HEK293T (cell line): ENCODE data around the gene HTR1A.

Experiments
- CTCF ChIA-PET: fragments of 350-600 bp; formaldehyde crosslinking; extraction: SDS; loops from one replicate; lab custom pipeline; 2021; ENCODE audit warnings: antibody characterized with exemption, inconsistent platforms; lab: Yijun Ruan, JAX
- POLR2A ChIA-PET: fragments of 350-600 bp; formaldehyde crosslinking; extraction: SDS; loops from one replicate; lab custom pipeline; 2020; ENCODE audit warnings: antibody characterized with exemption, inconsistent platforms; lab: Yijun Ruan, JAX
- DNase-seq: peaks from one replicate; pipeline ENCODE4 v3.0.0; 2012; ENCODE audit warnings: mixed read lengths; ENCODE audit errors: extremely low spot score
- ARNT ChIP-seq: fragments of 450-650 bp; IDR thresholded peaks from 2 replicates; pipeline ENCODE4 v1.6.1; 2017; ENCODE audit warnings: mild to moderate bottlenecking
- BHLHE40 ChIP-seq: fragments of 450-650 bp; IDR thresholded peaks from 2 replicates; pipeline ENCODE4 v1.6.1; 2016; ENCODE audit warnings: mild to moderate bottlenecking, moderate library complexity, borderline replicate concordance
- CTBP1 ChIP-seq: fragments of 450-650 bp; IDR thresholded peaks from 2 replicates; pipeline ENCODE4 v1.6.1; 2016; ENCODE audit warnings: borderline replicate concordance
- ELF4 ChIP-seq: fragments of 450-650 bp; IDR thresholded peaks from 2 replicates; pipeline ENCODE4 v1.6.1; 2017; ENCODE audit warnings: antibody characterized with exemption
- FOXA1 ChIP-seq: fragments of 450-650 bp; IDR thresholded peaks from 2 replicates; pipeline ENCODE4 v1.6.1; 2016; ENCODE audit warnings: mild to moderate bottlenecking
- FOXK2 ChIP-seq: fragments of 450-650 bp; IDR thresholded peaks from 2 replicates; pipeline ENCODE4 v1.6.1; 2016; ENCODE audit warnings: mild to moderate bottlenecking
- FOXM1 ChIP-seq: fragments of 450-650 bp; IDR thresholded peaks from 2 replicates; pipeline ENCODE4 v1.6.1; 2017; ENCODE audit warnings: mild to moderate bottlenecking, borderline replicate concordance
- HDGF ChIP-seq: fragments of 450-650 bp; IDR thresholded peaks from 2 replicates; pipeline ENCODE4 v1.6.1; 2017; ENCODE audit warnings: antibody characterized with exemption, borderline replicate concordance
- L3MBTL2 ChIP-seq: fragments of 450-650 bp; conservative IDR thresholded peaks from 2 replicates; pipeline ENCODE4 v1.6.1; 2016; ENCODE audit warnings: mild to moderate bottlenecking
- LEF1 ChIP-seq: fragments of 450-650 bp; IDR thresholded peaks from 2 replicates; pipeline ENCODE4 v1.6.1; 2017; ENCODE audit warnings: mild to moderate bottlenecking, borderline replicate concordance
- NFRKB ChIP-seq: fragments of 450-650 bp; IDR thresholded peaks from 2 replicates; pipeline ENCODE4 v1.6.1; 2016; ENCODE audit warnings: mild to moderate bottlenecking, moderate library complexity
- SP1 ChIP-seq: fragments of 450-650 bp; IDR thresholded peaks from 2 replicates; pipeline ENCODE4 v1.6.1; 2017
- SUZ12 ChIP-seq: fragments of 450-650 bp; IDR thresholded peaks from 2 replicates; pipeline ENCODE4 v1.6.1; 2016; ENCODE audit warnings: mild to moderate bottlenecking
- TARDBP ChIP-seq: fragments of 450-650 bp; IDR thresholded peaks from 2 replicates; pipeline ENCODE4 v1.6.1; 2016
- ZNF384 ChIP-seq: fragments of 450-650 bp; IDR thresholded peaks from 2 replicates; pipeline ENCODE4 v1.6.1; 2016
- TF ChIP-seq, protein P1 (sequence below): fragments of 450-650 bp; IDR thresholded peaks from 2 replicates; pipeline ENCODE4 v1.6.1; 2016

HTR1A gene

DNA sequence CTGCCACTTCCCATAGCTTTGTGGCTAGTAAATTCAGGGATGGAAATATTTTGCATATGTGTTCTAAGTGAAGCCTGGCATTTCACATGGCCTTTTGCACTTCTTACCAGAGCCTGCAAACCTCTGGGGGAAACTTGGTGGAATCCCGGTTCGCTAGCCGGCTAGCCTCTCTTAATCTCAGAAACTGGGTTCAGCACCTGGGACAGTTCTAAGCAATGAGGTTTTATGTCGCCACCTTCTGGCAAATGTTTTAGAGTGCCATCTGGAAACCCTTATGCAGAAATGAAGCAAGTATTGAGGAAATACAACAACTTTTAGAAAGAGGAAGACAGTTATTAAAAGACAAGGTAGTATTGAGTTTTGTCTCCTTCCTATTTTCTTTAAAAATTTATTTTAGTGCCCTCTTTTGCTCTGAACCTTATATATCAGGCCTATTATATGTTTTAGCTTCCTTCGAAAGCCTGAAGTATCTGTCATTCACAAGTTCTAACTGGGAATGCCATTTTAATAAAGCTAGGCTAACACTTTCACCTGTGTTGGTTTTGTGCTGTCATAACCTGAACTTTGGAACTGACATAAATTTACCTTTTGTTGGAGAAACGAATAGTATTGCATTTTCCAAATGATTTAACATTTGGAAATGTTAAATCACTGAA lies 963 bp upstream of the HTR1A start:
- ChIA-PET POLR2A (no interaction called here), CTCF (no interaction called here)
- peak; percentile 48 for DNase-seq
- TF ChIP-seq CTBP1 (no peak), BHLHE40 (no peak), TARDBP (no peak), L3MBTL2 (no peak), FOXK2 (no peak)

DNA sequence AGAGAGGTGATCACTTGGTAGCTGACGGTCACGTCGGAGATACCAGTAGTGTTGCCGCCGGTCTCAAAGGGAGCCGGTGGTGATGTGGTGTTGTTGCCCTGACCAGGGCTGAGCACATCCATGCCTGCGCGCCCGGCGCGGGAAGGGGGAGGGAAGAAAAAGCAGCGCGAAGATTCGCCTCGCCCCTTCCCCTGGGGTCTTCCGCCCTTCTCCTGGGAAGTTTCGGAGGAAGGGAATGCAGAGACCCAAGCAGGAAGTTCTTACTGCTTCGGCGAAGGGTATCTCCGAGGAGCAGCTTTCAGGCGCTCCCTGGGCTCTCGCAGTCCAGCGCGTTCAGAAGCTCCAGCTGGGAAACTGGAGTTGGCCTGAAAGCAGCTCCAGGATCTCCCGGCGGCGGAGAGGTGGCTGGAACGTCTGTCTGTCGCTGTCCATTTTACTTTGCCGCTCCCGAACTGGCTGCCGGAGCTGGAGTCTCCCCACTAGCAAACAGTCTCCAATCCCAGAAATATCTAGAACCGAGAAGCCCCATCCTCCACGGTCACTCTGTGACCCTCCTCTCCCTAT lies 565 bp downstream of the HTR1A start:
- TF ChIP-seq FOXM1 (no peak), HDGF (no peak), SP1 (no peak), ARNT (no peak)
- ChIA-PET CTCF (no interaction called here), POLR2A (no interaction called here)
- DNase-seq: no peak

DNA sequence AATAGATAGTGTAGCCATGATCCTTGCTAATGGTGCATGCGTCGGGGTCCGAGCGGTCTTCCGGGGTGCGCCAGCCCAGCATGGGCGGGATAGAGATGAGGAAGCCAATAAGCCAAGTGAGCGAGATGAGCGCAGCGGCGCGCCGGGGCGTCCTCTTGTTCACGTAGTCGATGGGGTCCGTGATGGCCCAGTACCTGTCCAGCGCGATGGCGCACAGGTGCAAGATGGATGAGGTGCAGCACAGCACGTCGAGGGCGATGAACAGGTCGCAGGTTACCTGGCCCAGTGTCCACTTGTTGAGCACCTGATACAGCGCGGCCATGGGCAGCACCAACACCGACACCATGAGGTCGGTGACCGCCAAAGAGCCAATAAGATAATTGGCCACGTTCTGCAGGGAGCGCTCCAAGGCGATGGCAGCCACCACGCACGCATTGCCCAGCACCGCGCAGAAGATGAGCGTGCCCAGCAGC lies 1.1 kb downstream of the HTR1A start:
- ChIA-PET POLR2A (no interaction called here), CTCF (no interaction called here)
- TF ChIP-seq FOXA1 (no peak), BHLHE40 (no peak), L3MBTL2 (no peak), NFRKB (no peak), TARDBP (no peak), SP1 (no peak), HDGF (no peak), ZNF384 (no peak), LEF1 (no peak)
- no peak for DNase-seq

DNA sequence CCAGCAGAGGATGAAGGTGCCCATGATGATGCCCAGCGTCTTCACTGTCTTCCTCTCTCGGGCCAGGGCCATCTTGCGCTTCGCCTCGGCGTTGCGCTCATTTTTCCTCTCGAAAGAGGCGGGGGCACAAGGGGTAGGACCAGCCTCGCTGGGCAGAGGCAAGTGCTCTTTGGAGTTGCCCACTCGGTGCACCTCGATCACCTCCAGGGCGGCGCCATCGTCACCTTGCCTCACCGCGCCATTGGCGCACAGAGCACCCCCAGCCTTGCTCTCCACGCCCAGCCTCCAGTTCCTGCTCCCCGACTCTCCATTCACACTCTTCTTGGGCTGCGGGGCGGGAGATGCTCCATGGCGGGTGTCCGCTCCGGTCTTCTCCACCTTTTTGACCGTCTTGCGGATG lies 1.6 kb downstream of the HTR1A start:
- ChIA-PET POLR2A (no interaction called here), CTCF (no interaction called here)
- TF ChIP-seq NFRKB (no peak), L3MBTL2 (no peak), HDGF (no peak), FOXM1 (no peak), ZNF384 (no peak), FOXK2 (no peak), SUZ12 (no peak), ARNT (no peak), CTBP1 (no peak), SP1 (no peak), TARDBP (no peak)
- TF ChIP-seq, protein P1, sequence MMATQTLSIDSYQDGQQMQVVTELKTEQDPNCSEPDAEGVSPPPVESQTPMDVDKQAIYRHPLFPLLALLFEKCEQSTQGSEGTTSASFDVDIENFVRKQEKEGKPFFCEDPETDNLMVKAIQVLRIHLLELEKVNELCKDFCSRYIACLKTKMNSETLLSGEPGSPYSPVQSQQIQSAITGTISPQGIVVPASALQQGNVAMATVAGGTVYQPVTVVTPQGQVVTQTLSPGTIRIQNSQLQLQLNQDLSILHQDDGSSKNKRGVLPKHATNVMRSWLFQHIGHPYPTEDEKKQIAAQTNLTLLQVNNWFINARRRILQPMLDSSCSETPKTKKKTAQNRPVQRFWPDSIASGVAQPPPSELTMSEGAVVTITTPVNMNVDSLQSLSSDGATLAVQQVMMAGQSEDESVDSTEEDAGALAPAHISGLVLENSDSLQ: no peak
- DNase-seq: no peak

DNA sequence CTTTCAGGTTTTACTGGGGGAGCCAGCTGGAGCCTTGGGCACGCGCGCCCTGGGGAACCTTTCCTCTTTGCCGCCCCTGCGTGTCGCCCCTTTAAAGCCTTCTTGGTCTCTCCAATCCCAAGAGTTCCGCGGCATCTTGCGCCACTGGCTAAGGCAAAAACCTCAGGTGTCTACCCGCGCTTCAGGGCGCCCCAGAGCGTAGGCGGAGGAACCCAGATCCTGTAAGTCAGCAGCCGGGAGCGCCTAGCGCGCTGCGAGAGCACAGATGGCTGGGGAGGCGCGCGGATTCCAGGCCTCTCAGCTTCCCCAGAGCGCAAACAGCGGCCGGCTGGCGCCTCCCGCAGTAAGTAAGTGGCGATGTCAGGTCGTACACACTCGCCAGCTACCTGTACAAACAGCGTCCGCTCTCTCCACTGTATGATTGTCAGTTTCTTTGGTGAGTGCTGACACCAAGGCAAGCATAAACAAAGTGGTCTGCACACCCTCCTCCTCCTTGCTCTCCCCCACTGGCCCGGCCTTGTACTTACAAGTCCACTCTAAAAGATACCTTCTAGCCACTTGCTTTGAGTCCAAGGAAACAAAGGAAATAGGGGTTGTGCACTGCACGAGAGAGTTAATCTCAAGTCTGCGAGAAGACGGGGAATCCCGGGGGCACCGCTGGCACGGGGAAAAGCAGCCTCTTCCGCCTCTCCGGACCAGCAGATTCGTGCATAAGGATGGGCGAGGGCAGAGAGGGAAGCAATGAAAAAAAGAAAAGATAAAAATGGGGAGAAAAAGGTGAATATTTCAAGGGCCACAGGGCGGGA lies 2.9 kb downstream of the HTR1A start:
- ChIA-PET CTCF (no interaction called here), POLR2A (no interaction called here)
- TF ChIP-seq LEF1 (no peak), NFRKB (no peak), ELF4 (no peak), FOXA1 (no peak), FOXK2 (no peak), SP1 (no peak), TARDBP (no peak), ZNF384 (no peak), FOXM1 (no peak), SUZ12 (no peak)
- TF ChIP-seq, protein P1: no peak
- DNase-seq: no peak

DNA sequence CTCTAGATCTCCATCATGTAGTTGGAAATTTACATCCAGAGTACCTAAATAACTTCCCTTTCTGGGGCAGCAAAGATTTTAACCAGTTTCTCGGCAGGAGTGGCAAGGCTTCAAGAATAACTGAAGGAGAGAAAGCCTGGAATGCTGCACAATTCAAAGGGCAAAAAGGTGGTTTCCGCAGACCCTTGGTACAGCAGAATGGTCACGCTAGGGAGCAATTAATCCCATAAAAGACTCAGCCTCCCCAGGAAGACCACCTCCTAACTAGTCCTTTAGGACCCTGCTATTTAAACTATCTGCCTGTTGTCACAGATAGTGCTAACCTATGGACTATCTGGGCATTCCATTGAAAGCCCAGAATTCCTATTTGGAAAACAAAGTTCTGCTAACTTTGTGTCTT lies 3.6 kb downstream of the HTR1A start:
- no peak for DNase-seq
- ChIA-PET POLR2A (no interaction called here), CTCF (no interaction called here)
- no peak for TF ChIP-seq CTBP1
- no peak for TF ChIP-seq TARDBP
- TF ChIP-seq, protein P1: no peak
- no peak for TF ChIP-seq FOXA1
- TF ChIP-seq L3MBTL2: no peak
- no peak for TF ChIP-seq ARNT
- TF ChIP-seq FOXK2: no peak
- no peak for TF ChIP-seq FOXM1
- no peak for TF ChIP-seq ELF4
- TF ChIP-seq NFRKB: no peak
- no peak for TF ChIP-seq SP1
- no peak for TF ChIP-seq HDGF
- no peak for TF ChIP-seq SUZ12
- no peak for TF ChIP-seq BHLHE40
- no peak for TF ChIP-seq LEF1
- TF ChIP-seq ZNF384: no peak
